Fibroblast of skin of abdomen (primary cell): ENCODE results near the gene ZNF117.
"Not testable (repeated sequence)": the region's sequence is repeated elsewhere in the genome, so short reads cannot be mapped to it uniquely, and the experiment has no call there.

Source experiments
- DNase-seq: peaks from one replicate; pipeline ENCODE4 v3.0.0-alpha.2; 2013

Gene ZNF117

DNA sequence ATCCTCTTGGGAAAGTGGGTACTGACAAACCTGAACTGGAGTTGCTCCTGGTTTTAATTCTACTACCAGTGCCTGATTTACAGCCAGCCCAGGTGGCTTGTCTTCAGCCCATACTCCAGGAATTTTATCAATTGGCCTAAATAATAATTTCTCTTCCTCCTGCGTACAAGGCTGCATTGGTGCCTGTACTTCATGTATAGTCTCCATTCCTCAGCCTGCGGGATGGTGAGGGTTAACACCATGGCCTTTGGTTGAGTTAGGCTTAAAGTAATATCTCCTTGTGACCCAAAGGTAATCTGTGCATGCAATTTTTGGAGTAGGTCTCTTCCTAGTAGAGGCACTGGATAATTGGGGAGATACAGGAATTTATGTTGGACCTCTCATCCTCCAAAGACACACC is 5.5 kb upstream of the ZNF117 start:
- DNase-seq, result no peak

DNA sequence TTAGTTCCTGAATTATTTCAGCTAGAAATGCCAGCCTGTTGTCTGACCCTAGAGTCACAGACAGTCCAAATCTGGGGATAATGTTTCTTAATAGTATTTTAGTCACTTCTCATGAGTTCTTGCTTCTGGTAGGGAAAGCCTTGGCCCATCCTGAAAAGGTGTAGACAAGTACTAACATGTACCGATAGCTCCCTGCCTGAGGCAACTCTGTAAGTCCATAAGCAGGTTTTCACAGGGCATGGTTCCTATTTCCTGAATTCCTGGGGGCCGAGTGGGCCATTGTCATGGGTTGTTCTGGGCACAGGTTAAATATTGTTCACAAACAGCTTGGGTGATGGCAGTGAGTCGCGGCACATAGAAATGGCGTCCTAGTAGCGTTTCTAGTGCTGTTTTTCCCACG is 3.1 kb upstream of the ZNF117 start:
- DNase-seq, result no peak

- no peak for DNase-seq
Measured at GRCh38 chr7:64992971-64993370, 2.1 kb upstream of the ZNF117 start.

GRCh38 chr7:64990216-64990615 is 620 bp downstream of the ZNF117 start:
- DNase-seq, result no peak

- no peak for DNase-seq
Measured at GRCh38 chr7:64978497-64979203, 12.2 kb downstream of the ZNF117 start.

DNA sequence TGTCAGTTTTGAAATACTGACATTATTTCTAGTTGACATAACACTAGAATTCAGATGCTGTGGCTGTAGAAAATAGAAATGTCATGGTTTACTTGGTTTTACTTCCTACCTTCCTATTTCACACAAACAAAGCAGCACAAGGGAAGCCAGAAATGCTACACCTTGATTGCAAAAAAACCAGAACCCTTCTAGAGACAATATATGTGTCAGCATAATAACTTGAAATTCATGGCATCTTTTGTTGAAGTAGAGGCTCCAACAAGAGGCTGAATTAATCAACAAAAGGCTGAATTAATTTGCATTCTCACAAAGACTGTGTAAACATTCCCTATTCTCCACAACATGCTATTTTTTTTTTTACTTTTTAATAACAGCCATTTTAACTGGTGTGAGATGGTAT is 25.2 kb downstream of the ZNF117 start:
- DNase-seq, result no peak

DNA sequence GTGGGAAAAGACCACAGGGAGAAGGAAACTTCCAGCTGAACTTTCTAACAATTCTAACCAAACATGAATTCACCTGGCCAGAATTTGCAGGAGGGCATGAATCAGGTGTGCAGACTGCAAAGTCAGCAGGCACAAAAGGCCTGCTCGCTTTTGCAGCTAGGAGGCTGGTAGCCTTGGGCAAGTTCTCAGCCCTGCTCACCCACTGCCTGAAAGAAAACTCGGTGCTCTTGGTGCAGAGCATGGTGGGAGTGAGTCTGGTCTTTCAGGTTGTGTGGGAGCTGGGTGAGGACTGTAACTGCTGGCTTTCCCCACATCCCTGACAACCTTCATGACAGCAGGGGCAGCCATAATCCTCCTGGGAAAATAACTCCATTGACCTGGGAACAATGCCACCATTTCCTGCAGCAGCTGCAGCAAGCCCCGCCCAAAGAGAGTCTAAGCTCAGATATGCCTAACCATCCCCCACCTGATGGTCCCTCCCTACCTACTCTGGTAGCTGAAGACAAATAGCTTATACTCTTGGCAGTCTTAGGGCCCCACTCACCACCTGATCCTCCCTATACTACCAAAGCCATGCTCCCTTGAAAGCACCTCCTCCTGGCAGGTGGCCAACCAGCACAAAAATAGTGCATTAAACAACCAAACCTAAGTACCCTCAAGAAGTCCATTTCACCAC is 31.6 kb downstream of the ZNF117 start:
- no peak for DNase-seq

- DNase-seq, result peak; percentile 28
Measured at GRCh38 chr7:64951250-64951848, 39.5 kb downstream of the ZNF117 start.

GRCh38 chr7:64950673-64951072 is 40.2 kb downstream of the ZNF117 start:
- DNase-seq, result not testable (repeated sequence)

DNA sequence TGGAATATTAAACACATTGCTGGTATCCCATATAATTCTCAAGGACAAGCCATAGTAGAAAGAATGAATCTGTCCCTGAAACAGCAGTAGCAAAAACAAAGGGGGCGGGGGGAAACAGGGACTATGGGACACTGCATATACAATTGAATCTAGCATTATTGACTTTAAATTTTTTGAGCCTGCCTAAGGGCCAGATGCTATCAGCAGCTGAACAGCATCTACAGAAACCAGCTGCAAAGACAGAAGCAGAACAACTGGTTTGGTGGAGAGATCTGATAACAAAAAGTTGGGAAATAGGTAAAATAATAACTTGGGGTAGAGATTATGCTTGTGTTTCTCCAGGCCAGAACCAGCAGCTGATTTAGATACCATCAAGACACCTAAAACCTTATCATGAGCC is 42.1 kb downstream of the ZNF117 start:
- DNase-seq, result not testable (repeated sequence)

DNA sequence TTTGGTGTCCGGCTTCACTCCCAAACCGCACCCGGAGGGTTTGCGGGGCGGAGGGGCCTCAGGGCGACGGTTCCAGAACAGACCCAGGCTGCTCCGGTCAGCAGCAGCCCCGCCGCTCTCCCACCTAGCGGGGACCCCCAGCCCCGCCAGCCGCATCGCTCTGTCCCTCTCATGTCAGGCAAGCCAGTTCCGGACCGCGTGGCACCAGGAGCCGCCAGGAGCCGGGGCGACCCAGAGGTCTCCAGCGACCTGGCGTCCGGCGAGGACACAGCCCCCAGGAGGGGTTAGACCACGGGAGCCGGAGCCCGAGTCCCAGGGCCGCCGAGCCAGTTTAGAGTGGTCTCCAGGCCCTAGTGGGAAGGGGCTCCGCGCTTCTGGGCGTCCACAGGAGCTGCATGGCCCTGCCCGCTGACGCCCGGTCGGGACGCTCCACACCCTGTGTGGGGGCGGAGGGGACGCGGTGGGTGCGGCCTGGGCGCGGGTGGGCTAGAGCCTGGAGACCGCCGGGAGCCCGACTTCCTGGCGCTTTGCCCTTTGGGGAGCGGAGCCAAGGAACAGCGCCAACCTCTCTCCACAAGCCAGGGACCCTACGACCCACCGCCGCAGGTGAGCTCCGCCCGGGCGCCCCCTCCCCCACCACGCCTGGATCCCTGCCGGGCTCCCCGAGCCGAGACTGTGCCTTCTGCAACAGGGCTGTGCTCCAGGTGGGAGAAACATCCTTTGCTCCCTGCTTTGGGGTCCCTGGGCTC is 43.4 kb downstream of the ZNF117 start:
- no peak for DNase-seq

GRCh38 chr7:64946772-64947171 is 44.1 kb downstream of the ZNF117 start:
- DNase-seq, result no peak

- DNase-seq, result no peak
Measured at GRCh38 chr7:64945503-64946175, 45.2 kb downstream of the ZNF117 start.

GRCh38 chr7:64944667-64945502 is 46.0 kb downstream of the ZNF117 start:
- not testable (repeated sequence) for DNase-seq

GRCh38 chr7:64940021-64940420 is 50.8 kb downstream of the ZNF117 start:
- DNase-seq, result not testable (repeated sequence)

- DNase-seq, result no peak
Measured at GRCh38 chr7:64938540-64938939, 52.3 kb downstream of the ZNF117 start.

- DNase-seq, result no peak
Measured at GRCh38 chr7:64934478-64934877, 56.4 kb downstream of the ZNF117 start.

DNA sequence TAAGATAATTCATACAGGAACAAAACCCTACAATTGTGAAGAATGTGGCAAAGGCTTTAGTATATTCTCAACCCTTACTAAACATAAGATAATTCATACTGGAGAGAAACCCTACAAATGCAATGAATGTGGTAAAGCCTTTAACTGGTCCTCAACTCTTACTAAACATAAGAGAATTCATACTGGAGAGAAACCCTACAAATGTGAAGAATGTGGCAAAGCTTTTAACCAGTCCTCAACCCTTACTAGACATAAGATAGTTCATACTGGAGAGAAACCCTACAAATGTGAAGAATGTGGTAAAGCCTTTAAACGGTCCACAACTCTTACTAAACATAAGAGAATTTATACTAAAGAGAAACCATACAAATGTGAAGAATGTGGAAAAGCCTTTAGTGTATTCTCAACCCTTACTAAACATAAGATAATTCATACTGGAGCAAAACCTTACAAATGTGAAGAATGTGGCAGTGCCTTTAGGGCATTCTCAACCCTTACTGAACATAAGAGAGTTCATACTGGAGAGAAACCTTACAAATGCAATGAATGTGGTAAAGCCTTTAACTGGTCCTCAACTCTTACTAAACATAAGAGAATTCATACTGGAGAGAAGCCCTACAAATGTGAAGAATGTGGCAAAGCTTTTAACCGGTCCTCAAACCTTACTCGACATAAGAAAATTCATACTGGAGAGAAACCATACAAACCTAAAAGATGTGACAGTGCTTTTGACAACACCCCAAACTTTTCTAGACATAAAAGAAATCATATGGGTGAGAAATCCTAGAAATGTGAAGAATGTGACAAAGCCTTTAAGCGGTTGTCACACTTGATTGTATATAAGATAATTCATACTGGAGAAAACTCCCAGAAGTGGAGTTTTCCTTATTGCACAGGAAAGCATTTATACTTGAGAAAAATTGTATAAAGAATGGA is 62.3 kb downstream of the ZNF117 start:
- DNase-seq, result not testable (repeated sequence)
